Breast epithelium (tissue), 3 donors: ENCODE measurements around the gene PPP4R4.

ENCODE experiments used
- CTCF ChIP-seq, 3 donors: fragments of 450-650 bp; IDR thresholded peaks; one replicate each; pipeline ENCODE4 v1.5.1; 2016 to 2017; ENCODE audit warnings: antibody characterized with exemption in 3 of 3, mild to moderate bottlenecking in 3 of 3, moderate library complexity in 3 of 3
- POLR2A ChIP-seq: fragments of 450-650 bp; IDR thresholded peaks from one replicate; pipeline ENCODE4 v1.6.1; 2016; ENCODE audit warnings: antibody characterized with exemption, mild to moderate bottlenecking, moderate library complexity
- POLR2AphosphoS5 ChIP-seq, 3 donors: sonication (generic); formaldehyde crosslinking; IDR thresholded peaks; one replicate each; pipeline ENCODE4 v1.6.1; 2017; ENCODE audit warnings: antibody characterized with exemption in 3 of 3

GRCh38 chr14:94269156-94269555 is 95.0 kb downstream of the PPP4R4 start:
- TF ChIP-seq CTCF (IDR thresholded peaks at IDR 0.05) (no peak), POLR2A (no peak), POLR2AphosphoS5 (IDR thresholded peaks at IDR 0.05) (no peak)
